HG03280 (cell line): Measurements from ENCODE around the gene EFNA4.

Source experiments
- ATAC-seq: cut with Tn5 transposase; IDR thresholded peaks from one replicate; pipeline ENCODE4 v1.9.1; 2021; ENCODE audit warnings: mild to moderate bottlenecking, moderate library complexity; ENCODE audit not compliant: unreplicated experiment

The EFNA4 gene

DNA sequence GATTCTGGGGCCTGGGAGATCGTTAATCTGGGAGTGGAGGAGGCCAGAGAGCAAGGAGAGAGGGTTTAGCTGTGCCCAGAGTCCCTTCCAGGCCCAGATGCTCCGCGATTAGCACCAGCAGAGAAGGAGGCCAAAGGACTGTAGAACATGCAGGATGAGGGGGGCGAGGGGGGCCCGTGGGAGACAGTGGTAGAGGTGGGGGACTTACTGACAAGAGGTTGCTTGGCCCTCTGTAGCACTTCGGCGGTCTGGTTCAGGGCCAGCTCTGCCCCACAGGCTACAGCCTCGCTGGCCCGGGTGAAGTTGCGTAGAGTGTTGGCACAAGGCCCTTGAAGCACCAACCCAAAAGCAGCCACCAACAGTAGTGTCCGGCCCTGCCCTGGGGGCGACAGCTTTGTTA, 30.7 kb upstream of the EFNA4 start:
- ATAC-seq: no peak

DNA sequence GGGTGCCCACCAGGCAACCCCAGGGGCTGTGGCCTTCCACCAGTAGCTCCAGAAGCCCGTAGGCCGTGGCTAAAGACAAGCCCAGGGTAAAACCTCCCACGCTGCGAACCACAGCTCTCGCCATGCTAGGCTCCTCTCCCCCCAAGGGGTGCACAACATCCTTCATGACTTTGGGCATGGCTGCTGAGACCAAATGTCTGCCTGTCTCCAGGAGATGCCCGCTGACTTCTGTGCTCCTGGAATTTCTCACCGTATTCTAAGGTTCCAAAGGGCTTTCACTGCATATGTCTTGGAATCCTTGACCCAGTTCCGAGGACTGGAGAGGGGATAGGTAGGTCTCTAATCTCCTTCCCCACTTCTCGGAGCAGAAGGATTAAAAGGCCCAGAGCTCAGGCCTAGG, 30.0 kb upstream of the EFNA4 start, which contains the start of the genes DCST1 and DCST2:
Gene DCST1 (plus strand): TSS at position 301 of the 400 bp plus-strand sequence. CDS start 213 bp downstream, outside the sequence.
Gene DCST2 (minus strand): TSS at position 258 of the 400 bp plus-strand sequence. CDS start 80 bp downstream, at position 178.
- no peak for ATAC-seq

DNA sequence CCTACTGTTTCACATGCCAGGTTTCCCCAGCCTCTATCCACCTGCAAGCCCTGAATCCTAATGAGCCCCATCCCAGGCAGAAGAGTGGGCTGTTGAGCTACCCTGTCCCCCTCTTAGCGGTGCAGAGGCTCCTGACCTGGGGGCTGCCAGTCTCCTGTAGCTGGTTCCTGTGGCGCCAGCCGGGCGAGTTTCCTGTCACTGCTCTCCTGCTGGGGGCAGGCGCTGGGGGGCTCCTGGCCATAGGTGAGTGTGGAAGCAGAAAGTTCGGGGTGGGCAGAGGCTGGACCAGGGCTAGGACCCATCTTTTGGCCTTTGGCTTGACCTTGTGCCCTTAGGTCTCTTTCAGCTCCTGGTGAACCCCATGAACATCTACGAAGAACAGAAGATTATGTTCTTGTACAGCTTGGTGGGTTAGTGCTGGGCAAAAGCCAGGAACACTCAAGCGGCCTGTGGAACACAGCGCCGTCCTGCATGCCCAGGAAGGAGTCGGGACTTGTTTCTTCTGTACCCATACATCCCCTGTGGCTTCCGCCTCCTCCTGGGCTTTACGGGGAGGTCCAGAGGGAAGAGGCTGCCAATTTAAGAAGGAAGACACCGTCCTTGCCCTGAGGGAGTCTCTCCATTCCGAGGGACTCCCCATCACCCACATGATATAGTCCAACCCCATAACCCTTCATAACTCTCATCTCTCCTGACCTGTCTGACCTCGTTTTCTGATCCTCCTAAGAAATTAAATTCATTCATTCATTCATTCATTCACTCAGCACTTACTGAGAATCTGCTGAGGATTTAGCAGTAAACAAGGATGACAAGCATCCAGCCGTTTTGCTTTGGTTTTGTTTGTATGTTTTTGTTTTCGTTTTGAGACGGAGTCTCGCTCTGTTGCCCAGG, 29.0 kb upstream of the EFNA4 start:
- no peak for ATAC-seq

DNA sequence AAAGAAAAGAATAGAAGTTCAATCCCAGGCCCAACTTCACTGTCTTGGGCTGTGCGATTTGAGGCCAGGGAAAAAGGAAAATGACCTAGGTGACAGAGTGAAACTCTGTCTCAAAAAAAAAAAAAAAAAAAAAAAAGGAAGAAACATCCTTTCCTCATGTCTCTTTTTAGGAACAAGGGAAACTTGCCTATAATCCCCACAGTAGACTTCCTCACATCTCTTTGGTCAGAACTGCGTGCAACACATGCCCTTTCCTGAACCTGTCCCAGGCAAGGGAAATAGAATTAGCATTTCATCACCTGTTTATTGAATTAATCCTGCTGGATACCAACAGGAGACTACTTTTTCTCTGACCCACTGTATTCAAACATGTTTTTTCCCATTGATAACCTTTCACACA, 27.6 kb upstream of the EFNA4 start:
- ATAC-seq: no peak

DNA sequence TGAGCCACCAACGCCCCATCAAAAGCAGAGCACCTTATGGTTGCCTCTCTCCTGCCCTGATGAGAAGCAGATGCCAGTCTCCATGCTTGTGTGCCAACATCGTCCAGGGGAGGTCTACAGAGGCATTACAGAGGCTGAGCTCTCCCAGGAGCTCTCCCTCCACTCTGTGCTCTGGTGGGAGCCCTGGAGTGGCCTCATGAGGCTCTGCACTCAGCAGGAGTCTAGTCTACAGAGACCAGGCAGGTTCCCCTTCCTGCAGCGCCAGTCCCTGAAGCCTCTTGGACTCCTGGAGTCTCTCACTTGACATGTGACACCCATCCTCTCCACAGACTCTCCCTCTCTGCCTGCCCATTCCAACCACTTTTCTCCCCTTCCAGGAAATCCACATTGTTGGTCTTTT, 26.5 kb upstream of the EFNA4 start:
- no peak for ATAC-seq

DNA sequence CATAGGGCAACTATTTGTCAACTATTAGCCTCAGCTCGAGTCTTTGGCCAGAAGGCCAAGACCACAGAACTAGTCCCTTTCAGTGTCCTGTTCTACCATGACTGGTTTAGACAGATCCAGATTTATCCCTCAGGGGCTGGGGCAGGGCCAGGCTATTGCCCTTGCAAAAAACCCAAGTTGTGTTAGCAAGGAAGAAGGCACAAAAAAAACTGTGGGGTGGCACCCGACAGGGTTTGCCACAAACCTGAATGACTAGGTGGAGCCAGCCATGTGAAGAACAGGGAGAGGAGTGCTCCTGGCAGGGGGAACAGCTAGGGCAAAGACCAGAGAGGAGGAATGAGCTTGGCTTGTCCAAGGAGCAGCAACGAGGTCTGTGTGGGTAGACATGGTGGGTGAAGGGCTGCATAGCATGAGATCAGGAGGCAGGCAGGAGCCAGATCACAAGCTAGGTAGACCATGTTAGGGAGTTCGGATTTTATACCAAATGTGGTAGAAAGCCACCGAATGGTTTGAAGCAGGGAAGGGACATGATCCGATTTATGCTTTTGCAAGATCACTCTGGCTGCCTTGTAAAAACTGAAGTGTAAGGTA, 25.6 kb upstream of the EFNA4 start:
- ATAC-seq: no peak

DNA sequence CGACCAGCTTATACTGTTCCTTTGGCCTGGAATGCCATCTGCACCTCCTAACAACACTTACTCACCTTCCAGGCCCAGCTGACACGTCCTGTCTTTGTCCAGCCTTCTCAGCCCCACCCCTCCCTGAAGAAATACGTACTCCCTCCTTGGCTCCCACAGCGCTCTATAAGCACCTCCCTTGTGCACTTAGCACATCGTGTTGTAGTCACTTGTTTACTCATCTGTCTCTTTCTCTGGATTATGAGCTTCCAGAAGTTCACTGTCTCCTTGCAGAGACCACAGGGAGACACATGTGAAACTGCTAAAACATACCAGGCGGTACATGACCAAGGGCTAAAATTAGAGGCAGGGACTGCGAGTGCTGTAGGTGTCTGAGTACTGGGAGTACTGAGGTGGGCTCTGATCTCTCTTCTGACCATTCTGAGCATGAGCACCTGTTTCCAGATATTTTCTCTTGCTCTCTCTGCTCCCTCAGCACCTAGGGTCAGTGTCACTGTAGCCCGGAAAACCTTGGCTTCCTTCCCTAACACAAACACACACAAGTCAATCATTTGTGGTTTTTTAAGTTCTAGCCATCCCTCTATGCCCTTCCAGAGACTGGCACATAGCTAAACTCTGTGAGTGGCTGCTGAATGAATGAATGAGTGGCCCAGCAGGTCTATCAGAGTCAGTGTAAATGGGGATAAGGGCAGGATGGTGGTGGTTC, 24.8 kb upstream of the EFNA4 start:
- no peak for ATAC-seq

DNA sequence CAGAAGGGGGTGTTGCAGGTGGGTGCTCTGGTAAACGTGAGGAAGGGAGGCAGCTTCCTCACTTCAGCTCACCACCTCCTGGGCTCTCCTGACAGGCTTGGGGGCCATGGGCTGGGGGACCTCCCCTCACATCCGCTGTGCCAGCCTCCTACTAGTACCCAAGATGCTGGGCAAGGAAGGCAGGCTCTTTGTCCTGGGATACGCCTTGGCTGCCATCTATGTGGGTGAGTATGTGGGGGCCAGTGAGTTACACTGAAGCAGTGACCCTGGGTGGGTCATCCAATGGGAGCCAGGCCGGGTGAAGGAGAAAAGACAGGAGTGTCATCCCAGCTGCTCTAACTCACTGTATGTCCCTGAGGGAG, 24.3 kb upstream of the EFNA4 start:
- ATAC-seq: no peak

DNA sequence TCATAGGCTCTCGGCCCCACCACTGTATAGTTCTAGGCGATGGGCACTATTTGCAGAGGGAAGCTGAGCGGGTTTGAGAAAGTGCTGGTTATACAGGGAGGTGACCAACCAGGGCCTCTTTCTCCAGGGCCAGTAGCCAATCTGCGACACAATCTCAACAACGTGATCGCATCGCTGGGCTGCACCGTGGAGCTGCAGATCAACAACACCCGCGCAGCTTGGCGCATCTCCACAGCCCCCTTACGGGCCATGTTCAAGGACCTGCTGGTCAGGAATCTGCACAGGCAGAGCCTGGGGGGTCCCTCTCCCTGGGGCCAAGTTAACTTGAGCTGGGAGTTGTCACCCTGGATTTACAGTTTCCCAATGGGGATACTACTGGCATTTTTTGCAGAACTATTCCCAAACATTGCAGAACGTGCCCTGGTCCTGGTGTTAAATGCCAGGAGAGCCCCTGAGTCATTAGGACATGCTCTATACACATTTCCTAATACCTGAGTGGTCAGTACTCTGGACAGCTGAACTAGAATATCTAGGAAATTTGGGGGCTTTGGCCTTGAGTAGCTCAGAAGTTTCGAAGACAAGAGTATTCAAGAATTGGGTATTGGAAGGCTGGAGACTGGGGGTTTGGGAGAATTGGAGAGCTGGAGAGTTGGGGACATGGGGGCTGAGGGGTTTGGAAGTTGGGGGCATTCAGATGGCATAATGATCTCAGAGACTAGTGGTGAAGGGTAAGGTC, 23.0 kb upstream of the EFNA4 start:
- ATAC-seq: no peak

DNA sequence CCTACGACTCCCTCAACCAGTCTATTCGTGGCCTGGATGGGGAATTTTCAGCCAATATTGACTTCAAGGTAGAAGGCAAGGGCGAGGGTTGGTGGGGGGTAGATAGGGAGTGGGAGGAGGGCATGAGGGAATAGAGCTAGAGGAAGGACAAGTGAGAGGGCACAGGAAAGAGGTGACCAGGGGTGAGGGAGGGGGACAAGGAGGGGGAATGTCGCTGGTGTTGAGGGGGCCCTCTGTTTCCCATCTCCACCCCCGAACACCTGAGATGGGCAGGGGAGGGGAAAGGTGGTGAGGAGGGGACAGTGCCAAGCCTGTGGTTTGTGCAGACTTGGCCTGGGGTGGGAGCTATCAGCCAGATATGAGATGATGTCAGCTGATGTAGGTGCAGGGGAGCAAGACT, 20.8 kb upstream of the EFNA4 start:
- ATAC-seq: no peak

DNA sequence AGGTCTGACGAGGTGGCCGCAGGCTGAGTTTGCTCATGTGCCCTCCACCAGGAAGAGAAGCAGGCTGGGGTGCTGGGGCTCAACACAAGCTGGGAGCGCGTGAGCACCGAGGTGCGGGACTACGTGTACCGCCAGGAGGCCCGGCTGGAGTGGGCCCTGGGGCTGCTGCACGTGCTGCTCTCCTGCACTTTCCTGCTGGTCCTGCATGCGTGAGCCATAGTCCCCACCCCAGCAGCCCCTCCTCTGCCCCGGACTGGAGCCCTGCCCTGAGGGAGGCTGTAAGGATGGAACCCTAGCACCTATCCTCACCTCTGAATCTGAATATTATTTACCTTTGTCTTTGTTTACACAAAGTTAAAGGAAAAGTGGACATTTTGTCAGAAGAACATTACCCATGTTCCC, 20.2 kb upstream of the EFNA4 start:
- ATAC-seq: no peak

DNA sequence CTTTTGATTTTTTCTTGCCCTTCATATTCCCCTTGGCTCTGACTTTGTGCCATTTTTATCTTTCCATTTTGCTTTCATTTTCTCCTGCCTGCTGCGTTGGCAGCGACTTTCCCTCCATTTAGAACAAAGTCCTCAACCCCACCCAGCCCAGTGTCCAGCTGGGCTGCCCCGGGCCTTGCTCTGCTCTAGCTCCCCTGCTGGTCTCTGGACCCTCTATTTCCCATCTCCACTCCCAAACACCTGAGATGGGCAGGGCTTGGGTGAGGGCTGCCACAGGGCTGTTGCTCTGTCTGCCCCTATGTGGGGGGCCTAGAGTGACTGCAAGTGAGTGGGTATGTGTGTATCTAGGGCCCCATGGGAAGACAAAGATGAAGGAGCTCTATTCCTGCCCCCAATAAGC, 19.7 kb upstream of the EFNA4 start:
- no peak for ATAC-seq

DNA sequence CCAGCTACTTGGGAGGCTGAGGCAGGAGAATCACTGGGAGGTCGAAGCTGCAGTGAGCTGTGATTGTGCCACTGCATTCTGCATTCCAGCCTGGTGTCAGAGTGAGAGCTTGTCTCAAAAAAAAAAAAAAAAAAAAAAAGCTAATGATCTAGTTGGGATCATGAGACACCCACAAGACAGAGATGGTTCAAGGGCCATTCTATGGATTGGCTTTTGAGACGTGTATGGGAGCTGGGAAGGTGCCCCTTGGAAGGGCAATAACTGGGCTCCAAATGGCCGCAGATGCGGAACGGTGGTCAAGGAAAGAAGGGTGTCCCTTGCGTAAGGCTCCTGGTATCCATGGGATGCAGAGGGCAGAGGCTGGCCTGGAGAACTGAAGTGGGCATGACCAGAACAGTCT, 19.2 kb upstream of the EFNA4 start:
- no peak for ATAC-seq

DNA sequence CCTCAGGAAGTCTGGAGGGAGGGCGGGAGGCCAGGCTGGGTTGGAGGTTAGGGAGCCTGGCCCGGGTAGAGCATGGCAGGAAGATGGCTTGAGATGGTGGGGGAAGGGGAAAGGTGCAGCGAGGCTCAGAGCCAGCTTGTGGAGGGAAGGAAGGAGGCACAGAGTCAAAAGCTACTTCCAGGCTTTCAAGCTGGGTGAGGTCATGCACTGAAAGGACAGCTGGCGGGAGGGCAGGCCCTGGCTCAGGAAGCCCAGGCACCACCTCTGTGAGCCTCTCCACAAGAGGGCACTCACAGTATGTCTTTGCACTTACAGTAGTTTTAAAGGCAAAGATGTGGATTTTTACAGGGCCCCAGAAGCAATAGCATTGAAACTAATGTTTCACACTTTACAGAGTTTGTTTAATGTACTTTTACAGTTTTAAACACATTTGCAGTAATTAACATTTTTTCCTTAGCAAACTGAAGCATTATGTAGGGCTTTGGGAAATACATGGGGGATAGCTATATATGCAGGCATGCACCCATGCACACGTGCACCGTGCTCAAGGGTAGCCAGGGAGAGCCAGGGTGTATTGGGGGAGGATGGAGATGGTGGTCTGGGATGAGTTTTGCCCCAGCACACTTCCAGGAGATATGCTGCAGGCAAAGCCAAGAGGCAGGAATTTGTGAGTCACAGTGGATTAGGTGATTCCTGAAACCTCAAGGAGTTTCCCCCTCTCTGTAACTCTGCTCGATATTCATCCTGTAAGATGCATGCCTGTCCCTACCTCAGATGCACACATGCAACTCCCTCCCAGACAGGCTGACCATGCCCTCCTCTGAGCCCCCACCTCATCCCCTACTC, 18.5 kb upstream of the EFNA4 start:
- ATAC-seq: peak; percentile 52

DNA sequence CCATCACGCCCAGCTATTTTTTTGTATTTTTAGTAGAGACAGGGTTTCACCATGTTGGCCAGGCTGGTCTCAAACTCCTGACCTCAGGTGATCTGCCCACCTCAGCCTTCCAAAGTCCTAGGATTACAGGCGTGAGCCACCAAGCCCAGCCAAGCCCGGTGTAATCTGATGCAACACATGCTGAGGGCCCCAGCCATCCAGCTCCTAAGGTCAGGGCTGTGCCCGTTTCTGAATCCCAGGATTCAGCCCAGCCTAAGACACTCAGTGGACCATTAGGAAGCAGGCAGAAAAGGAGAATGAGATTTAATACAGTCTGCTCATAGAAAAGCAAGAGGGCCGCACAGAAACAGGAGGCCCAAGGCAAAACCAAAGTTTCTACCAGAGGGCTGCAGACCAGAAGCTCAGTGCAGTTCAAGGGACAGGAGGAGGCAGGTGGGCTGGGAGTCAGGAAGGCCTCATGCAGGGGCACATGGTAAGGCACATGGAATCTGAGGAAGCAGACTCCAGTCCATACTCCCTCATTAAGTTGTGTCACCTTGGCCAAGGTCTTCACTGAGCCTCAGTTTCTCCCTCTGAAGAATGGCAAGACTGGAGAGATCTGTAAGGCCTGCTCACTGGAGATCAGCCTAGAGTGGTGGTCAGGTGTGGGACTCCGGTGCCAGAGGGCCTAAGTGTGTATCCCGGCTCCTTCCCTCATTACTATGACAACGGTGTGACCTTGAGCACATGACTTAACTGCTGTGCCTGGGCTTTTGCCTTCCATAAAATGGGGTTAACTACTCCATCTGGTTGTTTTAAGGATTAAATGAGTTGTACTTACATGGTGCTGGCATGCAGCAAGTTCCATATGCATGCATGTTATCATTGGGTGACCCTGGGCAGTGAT, 14.8 kb upstream of the EFNA4 start:
- no peak for ATAC-seq

DNA sequence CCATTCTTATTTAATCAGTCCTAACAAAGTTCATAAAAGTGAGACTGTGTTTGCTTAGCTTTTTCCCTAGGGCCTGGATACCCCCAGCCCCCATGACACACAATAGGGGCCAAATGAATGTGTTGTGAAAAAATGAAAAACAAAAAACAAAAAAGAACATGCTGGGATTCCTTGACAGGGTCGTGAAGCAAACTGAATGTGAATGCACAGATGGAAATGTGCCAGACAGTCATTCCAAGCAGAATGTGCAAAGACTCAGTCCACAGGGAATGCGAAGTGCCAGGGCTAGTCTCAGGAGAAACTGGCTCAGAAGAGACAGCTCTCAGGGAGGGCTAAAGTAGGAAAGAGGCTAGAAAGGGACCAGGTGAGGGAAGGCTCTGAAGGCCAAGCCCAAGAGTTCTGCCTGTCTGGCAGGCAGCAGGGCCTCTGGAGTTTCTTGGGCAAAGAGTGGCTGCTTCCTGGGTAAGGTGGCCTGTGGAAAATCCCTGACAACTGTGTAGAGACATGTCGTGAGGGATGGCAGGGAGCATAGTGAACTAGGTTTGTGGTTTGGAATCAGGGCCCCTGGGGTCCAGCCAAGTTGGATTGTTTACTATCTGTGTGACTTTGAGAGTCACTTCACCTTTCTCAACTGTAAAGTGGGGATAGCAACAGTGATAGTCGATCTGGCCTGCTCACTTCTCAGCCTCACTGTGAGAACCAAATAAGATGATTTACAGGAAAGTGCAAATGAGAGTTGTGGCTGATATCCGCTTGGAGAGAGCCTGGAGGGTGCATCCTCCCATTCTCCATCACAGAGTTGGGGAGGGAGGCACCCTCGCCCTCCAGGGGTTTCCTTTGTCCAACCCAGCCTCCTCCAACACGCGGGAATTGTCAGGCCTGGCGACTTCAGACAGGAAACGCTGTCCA, 13.6 kb upstream of the EFNA4 start:
- no peak for ATAC-seq

DNA sequence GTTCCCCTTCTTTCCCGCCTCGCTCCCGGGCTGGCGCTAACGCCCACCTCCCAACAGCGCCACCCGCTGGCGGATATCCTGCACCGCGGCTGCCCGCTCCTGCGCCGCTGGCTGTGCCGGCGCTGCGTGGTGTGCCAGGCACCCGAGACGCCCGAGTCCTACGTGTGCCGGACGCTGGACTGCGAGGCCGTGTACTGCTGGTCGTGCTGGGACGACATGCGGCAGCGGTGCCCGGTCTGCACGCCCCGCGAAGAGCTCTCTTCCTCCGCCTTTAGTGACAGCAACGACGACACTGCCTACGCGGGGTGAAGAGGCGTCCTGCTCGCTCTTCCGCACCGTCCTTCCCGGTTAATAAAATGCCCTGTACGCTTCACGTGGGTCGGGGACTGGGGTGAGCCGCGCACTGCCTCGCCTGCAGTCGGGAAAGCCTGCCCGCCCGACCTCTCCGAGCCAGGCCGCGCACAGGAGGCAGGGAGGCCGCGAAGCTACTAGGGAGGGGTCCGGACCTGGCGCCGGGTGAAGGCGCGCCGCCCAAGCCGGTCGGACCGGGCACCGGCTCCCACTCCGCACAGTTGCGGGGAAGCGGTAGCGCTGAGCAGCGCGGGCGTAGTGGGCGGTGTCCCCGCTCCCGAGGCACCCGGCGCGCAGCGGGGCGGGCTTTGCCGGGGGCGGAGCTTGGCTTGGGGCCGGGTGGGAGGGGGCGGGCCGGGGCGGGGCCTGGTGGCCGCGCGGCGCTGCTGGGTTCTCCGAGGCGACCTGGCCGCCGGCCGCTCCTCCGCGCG, 12.8 kb upstream of the EFNA4 start, which contains the start of gene ADAM15:
Gene ADAM15 (plus strand): TSS at position 757 of the 782 bp plus-strand sequence. CDS start 71 bp downstream, outside the sequence.
- peak; percentile 62 for ATAC-seq
